Measurements from ENCODE around the gene PHACTR4. TPM values are rescaled to one million over a fixed set of nuclear protein-coding genes. Genes with fewer than 3 reads are reported as not detected.

Gene PHACTR4
- total and polyA plus RNA-seq, 2 of the 13 experiments (the other 11 are each of a cell fraction or from before 2014, with no cell fraction given) = 13.9 to 17.1 TPM

- TF ChIP-seq ZNF674 (CRISPR knock-in tag; IDR thresholded peaks at IDR 0.05; ENCODE audit: low read depth) (no peak), ZNF143 (CRISPR knock-in tag; IDR thresholded peaks at IDR 0.05) (peak; percentile 87), ZNF251 (CRISPR knock-in tag; IDR thresholded peaks at IDR 0.05) (no peak), ZMYM4 (CRISPR knock-in tag; IDR thresholded peaks at IDR 0.05) (peak; percentile 84), POGZ (CRISPR knock-in tag; IDR thresholded peaks at IDR 0.05) (peak; percentile 64; the same call in 1 of the 2 replicates), PAX8 (CRISPR knock-in tag; IDR thresholded peaks at IDR 0.05; ENCODE audit: borderline replicate concordance) (no peak), ATF4 (CRISPR knock-in tag; IDR thresholded peaks at IDR 0.05) (no peak), FUBP1 (CRISPR knock-in tag; IDR thresholded peaks at IDR 0.05; ENCODE audit: borderline replicate concordance) (no peak), ESRRA (CRISPR knock-in tag; IDR thresholded peaks at IDR 0.05; ENCODE audit: low read depth) (no peak; the same call in 1 of the 2 replicates), ZFAT (CRISPR knock-in tag; conservative IDR thresholded peaks at IDR 0.05) (no peak), ZNF230 (CRISPR knock-in tag; IDR thresholded peaks at IDR 0.05) (no peak)
- TF ChIP-seq, protein P1, sequence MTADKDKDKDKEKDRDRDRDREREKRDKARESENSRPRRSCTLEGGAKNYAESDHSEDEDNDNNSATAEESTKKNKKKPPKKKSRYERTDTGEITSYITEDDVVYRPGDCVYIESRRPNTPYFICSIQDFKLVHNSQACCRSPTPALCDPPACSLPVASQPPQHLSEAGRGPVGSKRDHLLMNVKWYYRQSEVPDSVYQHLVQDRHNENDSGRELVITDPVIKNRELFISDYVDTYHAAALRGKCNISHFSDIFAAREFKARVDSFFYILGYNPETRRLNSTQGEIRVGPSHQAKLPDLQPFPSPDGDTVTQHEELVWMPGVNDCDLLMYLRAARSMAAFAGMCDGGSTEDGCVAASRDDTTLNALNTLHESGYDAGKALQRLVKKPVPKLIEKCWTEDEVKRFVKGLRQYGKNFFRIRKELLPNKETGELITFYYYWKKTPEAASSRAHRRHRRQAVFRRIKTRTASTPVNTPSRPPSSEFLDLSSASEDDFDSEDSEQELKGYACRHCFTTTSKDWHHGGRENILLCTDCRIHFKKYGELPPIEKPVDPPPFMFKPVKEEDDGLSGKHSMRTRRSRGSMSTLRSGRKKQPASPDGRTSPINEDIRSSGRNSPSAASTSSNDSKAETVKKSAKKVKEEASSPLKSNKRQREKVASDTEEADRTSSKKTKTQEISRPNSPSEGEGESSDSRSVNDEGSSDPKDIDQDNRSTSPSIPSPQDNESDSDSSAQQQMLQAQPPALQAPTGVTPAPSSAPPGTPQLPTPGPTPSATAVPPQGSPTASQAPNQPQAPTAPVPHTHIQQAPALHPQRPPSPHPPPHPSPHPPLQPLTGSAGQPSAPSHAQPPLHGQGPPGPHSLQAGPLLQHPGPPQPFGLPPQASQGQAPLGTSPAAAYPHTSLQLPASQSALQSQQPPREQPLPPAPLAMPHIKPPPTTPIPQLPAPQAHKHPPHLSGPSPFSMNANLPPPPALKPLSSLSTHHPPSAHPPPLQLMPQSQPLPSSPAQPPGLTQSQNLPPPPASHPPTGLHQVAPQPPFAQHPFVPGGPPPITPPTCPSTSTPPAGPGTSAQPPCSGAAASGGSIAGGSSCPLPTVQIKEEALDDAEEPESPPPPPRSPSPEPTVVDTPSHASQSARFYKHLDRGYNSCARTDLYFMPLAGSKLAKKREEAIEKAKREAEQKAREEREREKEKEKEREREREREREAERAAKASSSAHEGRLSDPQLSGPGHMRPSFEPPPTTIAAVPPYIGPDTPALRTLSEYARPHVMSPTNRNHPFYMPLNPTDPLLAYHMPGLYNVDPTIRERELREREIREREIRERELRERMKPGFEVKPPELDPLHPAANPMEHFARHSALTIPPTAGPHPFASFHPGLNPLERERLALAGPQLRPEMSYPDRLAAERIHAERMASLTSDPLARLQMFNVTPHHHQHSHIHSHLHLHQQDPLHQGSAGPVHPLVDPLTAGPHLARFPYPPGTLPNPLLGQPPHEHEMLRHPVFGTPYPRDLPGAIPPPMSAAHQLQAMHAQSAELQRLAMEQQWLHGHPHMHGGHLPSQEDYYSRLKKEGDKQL (CRISPR knock-in tag; IDR thresholded peaks at IDR 0.05; ENCODE audit: low read depth) = peak; percentile 13; the same call in 1 of the 2 replicates
- TF ChIP-seq, protein P2, sequence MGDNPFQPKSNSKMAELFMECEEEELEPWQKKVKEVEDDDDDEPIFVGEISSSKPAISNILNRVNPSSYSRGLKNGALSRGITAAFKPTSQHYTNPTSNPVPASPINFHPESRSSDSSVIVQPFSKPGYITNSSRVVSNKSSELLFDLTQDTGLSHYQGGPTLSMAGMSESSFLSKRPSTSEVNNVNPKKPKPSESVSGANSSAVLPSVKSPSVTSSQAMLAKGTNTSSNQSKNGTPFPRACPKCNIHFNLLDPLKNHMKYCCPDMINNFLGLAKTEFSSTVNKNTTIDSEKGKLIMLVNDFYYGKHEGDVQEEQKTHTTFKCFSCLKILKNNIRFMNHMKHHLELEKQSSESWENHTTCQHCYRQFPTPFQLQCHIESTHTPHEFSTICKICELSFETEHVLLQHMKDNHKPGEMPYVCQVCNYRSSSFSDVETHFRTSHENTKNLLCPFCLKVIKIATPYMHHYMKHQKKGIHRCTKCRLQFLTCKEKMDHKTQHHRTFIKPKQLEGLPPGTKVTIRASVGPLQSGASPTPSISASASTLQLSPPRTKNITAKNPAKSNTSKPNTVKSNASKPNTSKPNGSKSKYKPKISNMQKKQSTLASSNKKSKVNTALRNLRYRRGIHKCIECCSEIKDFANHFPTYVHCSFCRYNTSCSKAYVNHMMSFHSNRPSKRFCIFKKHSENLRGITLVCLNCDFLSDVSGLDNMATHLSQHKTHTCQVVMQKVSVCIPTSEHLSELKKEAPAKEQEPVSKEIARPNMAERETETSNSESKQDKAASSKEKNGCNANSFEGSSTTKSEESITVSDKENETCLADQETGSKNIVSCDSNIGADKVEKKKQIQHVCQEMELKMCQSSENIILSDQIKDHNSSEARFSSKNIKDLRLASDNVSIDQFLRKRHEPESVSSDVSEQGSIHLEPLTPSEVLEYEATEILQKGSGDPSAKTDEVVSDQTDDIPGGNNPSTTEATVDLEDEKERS (CRISPR knock-in tag; IDR thresholded peaks at IDR 0.05) = no peak; the same call in 1 of the 2 replicates
Observed at GRCh38 chr1:28505406-28506187, 136.1 kb downstream of the PHACTR4 start, which contains the start of gene RCC1 (continued).
